HG02840 (cell line): Measurements from ENCODE around the gene IL1R1.

Source experiments
- ATAC-seq: cut with Tn5 transposase; IDR thresholded peaks from one replicate; pipeline ENCODE4 v1.9.1; 2021; ENCODE audit warnings: mild to moderate bottlenecking, moderate library complexity, moderate number of reproducible peaks; ENCODE audit not compliant: unreplicated experiment, low FRiP score

The IL1R1 gene

GRCh38 chr2:102166189-102166845, 23.8 kb downstream of the IL1R1 start:
- ATAC-seq = no peak

DNA sequence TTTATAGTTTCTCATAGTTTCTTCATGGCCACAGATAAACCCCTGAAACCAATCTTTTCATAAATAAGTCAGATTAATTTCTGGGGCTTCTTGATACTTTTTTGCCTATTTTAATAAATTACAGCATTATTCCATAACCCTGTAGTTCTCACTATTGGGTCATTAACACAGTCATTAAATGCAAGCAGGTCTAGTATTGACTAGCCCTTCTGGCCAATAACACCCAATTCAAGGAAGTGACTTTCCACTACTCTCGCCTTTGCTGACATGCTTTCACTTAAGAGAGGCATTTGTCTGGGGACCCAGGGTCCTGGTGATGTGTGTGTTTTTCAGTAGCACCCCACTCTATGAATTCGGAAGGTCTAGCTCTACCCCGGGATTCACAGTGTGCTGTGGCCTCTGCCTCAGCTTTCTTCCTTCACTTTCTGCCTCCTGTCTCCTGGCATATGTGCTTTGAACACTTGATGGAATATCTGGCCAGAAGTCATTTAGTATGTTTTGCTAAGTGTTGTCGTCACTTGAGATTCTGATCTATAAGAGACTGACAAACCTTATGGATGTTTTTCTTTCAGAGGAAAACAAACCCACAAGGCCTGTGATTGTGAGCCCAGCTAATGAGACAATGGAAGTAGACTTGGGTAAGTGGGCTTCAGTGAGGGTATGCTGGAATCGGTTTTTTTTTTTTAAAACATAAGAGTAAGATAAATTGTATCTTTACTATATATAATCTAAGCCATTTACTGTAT, 25.7 kb downstream of the IL1R1 start:
- no peak for ATAC-seq

DNA sequence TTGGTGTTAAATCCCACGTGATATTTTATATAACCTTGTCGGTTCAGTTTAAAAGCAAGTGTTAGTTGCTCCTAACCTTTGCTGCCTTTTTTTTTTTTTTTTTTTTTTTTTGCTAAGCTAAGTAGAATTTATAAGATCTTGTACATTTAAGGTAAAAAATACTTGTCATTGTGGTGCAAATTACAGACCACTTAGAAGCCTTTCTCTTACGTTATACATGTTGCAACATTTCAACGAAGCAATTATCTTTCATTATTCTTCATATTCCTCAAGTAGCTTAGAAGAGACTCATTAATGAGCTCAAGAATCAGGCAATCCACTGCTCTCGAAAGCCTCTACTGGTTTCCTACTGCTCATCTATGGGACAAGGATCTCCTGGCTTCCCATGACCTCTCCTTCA, 29.4 kb downstream of the IL1R1 start:
- ATAC-seq = no peak

DNA sequence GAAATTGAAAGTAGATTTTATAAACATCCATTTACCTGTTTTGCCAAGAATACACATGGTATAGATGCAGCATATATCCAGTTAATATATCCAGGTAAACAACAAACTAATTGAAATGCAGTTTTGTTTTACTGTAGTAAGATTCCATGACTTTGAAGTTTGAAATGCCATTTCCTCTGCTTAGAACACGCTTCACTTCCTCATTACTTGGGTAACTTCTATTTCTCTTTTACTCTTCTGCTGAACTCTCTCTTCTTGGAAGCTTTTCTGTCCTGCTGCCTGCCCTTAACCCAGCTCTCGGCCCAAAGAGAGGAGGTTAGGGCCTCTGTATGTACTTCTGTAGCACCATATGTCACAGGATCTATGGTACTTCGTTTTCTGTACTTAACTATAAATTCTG, 30.2 kb downstream of the IL1R1 start:
- no peak for ATAC-seq

- ATAC-seq = no peak
Measured at GRCh38 chr2:102176172-102176571, 33.6 kb downstream of the IL1R1 start.

GRCh38 chr2:102177814-102178478, 35.4 kb downstream of the IL1R1 start:
- no peak for ATAC-seq

- no peak for ATAC-seq
Measured at GRCh38 chr2:102179061-102179460, 36.5 kb downstream of the IL1R1 start.

- no peak for ATAC-seq
Measured at GRCh38 chr2:102179788-102180686, 37.5 kb downstream of the IL1R1 start.

DNA sequence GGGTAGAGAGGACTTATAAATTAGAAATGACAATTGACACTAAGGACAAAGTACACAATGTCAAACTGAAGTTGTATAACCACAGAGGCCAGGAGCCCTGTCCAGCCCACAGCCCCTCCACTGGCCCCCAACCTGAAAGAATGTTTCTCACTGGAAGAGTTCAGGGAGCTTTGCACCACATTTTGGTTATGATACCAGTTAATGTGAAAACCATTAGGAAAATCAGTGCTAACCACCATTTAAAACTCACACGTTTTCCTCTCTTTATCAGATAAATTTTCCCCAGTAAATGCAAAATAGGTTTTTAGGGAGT, 38.1 kb downstream of the IL1R1 start:
- ATAC-seq = no peak

DNA sequence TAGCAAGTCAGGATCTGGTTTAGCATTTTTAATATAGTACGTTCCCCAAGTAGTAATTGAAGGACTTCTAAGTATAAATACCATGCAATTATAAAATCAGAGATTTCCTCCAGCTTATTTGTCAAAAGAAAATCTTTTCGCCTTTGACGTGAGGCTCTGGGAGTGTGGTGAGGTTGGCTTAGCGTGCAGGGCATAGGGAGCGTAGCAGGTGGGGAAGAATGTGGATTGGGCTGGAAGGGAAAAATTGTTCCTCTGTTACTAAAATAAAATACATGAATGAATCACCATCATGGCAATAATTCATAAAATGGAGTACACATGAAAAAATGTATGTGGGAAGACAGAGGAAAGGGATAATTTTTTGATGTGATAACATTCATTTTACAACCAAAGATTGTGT, 38.8 kb downstream of the IL1R1 start:
- no peak for ATAC-seq

DNA sequence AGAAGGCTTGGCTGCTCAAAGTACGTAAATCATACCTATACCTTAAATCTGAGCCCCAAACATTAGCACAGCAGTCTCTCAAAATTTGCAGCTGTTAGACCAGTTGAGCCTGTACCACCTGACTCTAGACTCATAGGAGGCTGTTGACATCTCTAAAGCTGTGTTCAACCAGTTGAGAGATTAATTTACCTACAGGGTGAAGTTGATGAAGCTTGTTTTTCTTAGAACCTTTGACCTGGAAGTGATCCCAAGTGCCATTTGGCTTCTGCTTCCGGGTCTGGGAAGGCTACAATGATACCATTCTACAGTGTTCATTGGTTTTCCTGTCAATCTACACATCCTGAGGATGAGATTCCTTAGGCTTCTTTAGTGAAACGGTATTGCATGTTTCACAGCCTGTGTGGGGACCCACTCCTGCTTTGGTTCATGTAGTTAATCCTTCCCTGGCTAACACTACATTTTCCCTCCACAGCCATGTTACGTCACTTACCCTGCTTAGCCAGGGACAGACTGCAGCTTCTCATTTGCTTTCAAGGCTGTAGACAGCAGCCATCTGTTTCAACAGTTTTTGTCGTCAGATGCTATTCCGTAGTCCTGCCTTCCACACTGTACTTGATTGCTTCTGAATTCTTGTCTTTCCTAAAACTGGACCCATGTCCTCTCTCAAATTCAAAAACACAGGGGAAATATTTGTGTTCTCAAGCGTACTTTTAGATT, 39.5 kb downstream of the IL1R1 start:
- no peak for ATAC-seq

GRCh38 chr2:102184018-102184417, 41.5 kb downstream of the IL1R1 start:
- no peak for ATAC-seq

DNA sequence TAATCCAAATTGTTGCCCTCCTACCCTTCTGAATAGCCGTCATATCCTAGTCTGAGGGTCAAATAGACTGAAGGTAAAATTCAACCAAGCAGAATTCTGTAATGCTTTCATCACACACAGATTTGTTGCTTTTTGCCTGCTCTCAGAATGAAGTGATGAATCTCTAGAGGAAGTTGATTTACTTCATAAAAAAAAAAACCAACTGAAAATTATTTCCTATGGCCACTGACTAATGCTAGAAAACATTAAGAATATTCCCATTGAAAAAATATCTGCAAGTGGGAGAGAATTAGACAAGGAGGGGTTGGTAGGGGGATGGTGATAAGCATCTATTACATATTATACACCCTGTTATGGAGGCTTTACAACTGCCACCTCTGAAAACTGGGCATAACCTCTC, 42.0 kb downstream of the IL1R1 start:
- no peak for ATAC-seq

DNA sequence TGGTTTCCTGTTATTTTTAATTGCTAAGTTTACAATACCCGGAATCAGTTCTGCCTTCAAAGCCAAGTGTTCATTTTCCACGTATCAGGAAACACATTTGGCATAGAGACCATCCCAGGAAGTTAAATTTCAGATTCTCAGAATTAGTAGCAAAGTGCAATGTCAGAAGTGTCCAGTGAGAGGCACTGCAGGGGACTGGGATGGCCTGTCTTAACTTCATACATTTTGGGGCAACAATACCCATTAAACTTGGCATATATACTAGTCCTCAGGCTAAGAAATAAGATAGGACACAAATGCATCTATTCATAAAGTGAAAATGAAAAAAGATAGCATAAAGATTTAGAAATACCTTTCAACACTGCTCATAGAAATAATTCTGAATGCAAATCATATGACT, 42.8 kb downstream of the IL1R1 start:
- no peak for ATAC-seq

GRCh38 chr2:102186791-102187495, 44.4 kb downstream of the IL1R1 start, which contains the start of gene IL1RL2:
Gene IL1RL2 (plus strand): TSS chr2:102187023. CDS start chr2:102187868, 845 bp downstream.
- no peak for ATAC-seq

- ATAC-seq = no peak
Measured at GRCh38 chr2:102187496-102188150, 45.1 kb downstream of the IL1R1 start.

- ATAC-seq = no peak
Measured at GRCh38 chr2:102190430-102191107, 48.0 kb downstream of the IL1R1 start.

- ATAC-seq = no peak
Measured at GRCh38 chr2:102191501-102191900, 49.0 kb downstream of the IL1R1 start.
